A673 (cell line): ENCODE measurements around the gene KLHL14. TPM values are rescaled to one million over a fixed set of nuclear protein-coding genes. Genes with fewer than 3 reads are reported as not detected.
A peak's percentile ranks its signal among the peaks of the same experiment; 100 is the strongest.

Experiments used
- BruUV-seq: library from RNA; stranded (reverse); fragments of 400-500 nt; replicated peaks from 2 replicates; lab custom pipeline; 2021; lab: Mats Ljungman, UMichigan
- CTCF ChIA-PET: fragments of 300-600 bp; sonication (Branson Sonifier 250); formaldehyde crosslinking; loops from one replicate; lab custom pipeline; 2022; ENCODE audit warnings: antibody characterized with exemption; lab: Charles Lee
- POLR2A ChIA-PET: fragments of 300-600 bp; sonication (Branson Sonifier 250); formaldehyde crosslinking; loops from one replicate; lab custom pipeline; 2022; ENCODE audit warnings: antibody characterized with exemption; ENCODE audit not compliant: low non-redundant PET; lab: Charles Lee
- DNase-seq: peaks from one replicate; pipeline ENCODE4 v3.0.0-alpha.2; 2015; ENCODE audit warnings: low spot score
- H3K27ac ChIP-seq: fragments of 200-600 bp; sonication (generic); 2 replicates; pipeline ENCODE4 v1.5.1; 2016; ENCODE audit warnings: mixed run types, low read depth, mild to moderate bottlenecking, mixed read lengths, antibody characterized with exemption, low read length; ENCODE audit not compliant: poor library complexity, severe bottlenecking
- H3K27me3 ChIP-seq: fragments of 200-600 bp; sonication (generic); replicated peaks from 2 replicates; pipeline ENCODE4 v1.6.1; 2017; ENCODE audit warnings: mixed run types, low read depth, mild to moderate bottlenecking, mixed read lengths, antibody characterized with exemption, low read length; ENCODE audit not compliant: insufficient read depth, poor library complexity
- H3K36me3 ChIP-seq: fragments of 200-600 bp; sonication (generic); 2 replicates; pipeline ENCODE4 v1.6.1; 2016; ENCODE audit warnings: mixed run types, mild to moderate bottlenecking, mixed read lengths, antibody characterized with exemption, low read length; ENCODE audit not compliant: insufficient read depth, poor library complexity, severe bottlenecking
- H3K4me1 ChIP-seq: fragments of 200-600 bp; sonication (generic); 2 replicates; pipeline ENCODE4 v1.6.1; 2017; ENCODE audit warnings: mixed run types, mild to moderate bottlenecking, mixed read lengths, antibody characterized with exemption, low read length; ENCODE audit not compliant: insufficient read depth, poor library complexity, severe bottlenecking
- H3K4me3 ChIP-seq: fragments of 200-600 bp; sonication (generic); 2 replicates; pipeline ENCODE4 v1.5.1; 2016; ENCODE audit warnings: low read depth, mixed run types, mild to moderate bottlenecking, mixed read lengths, low read length; ENCODE audit not compliant: poor library complexity, severe bottlenecking
- H3K9me3 ChIP-seq: fragments of 200-600 bp; sonication (generic); 2 replicates; pipeline ENCODE4 v1.6.1; 2016; ENCODE audit warnings: mixed run types, low read depth, mild to moderate bottlenecking, mixed read lengths, antibody characterized with exemption, low read length; ENCODE audit not compliant: poor library complexity, severe bottlenecking
- CTCF ChIP-seq: fragments of 300-800, 200-600 bp; sonication (generic); conservative IDR thresholded peaks from 2 replicates; pipeline ENCODE4 v1.5.1; 2017; ENCODE audit warnings: low read depth, mild to moderate bottlenecking, antibody characterized with exemption, low read length, moderate library complexity, mixed read lengths
- EZH2 ChIP-seq: fragments of 200-600 bp; sonication (generic); IDR thresholded peaks from 2 replicates; pipeline ENCODE4 v1.6.1; 2017; ENCODE audit warnings: borderline replicate concordance, low read depth, mild to moderate bottlenecking, mixed read lengths, antibody characterized with exemption, low read length; ENCODE audit not compliant: poor library complexity, severe bottlenecking
- intact Hi-C: fragments of 100-400 bp; cut with micrococcal nuclease; formaldehyde crosslinking; loops from one replicate; pipeline ENCODE4 v1.10.0; 2022; ENCODE audit not compliant: unreplicated experiment
- total RNA-seq: library from RNA; stranded (reverse); gene quantifications from 2 replicates; pipeline ENCODE4 v1.2.3, GENCODE V29; 2021

The KLHL14 gene
- total RNA-seq, 1 experiment from 2014 or later: 2.3 TPM

- TF ChIP-seq CTCF: no peak
- no peak for TF ChIP-seq EZH2
- no peak for DNase-seq
- Histone ChIP-seq H3K27me3 (no peaks in the 10 kb centered on the region), H3K9me3 (no peaks in the 10 kb centered on the region), H3K36me3 (no peaks in the 10 kb centered on the region), H3K4me1 (no peaks in the 10 kb centered on the region), H3K27ac (no peak overlapping the region), H3K4me3 (no peak overlapping the region)
- POLR2A ChIA-PET: no interaction called here
- CTCF ChIA-PET: no interaction called here
- BruUV-seq: no TSS peak
- intact Hi-C loops: no loop called here
These were observed 23.0 kb downstream of the KLHL14 start for GRCh38 chr18:32749809-32750208.

- H3K9me3 ChIP-seq: no peaks in the 10 kb centered on the region
- H3K4me1 ChIP-seq: no peaks in the 10 kb centered on the region
- no peak for TF ChIP-seq CTCF
- no peak for TF ChIP-seq EZH2
- no peaks in the 10 kb centered on the region for H3K27me3 ChIP-seq
- no peak overlapping the region for H3K27ac ChIP-seq
- no TSS peak for BruUV-seq
- ChIA-PET POLR2A (no interaction called here), CTCF (no interaction called here)
- DNase-seq: peak; percentile 18
- intact Hi-C loops: no loop called here
- H3K36me3 ChIP-seq: no peaks in the 10 kb centered on the region
- no peak overlapping the region for H3K4me3 ChIP-seq
These were observed 30.2 kb downstream of the KLHL14 start for GRCh38 chr18:32742579-32742978.

- POLR2A ChIA-PET: interaction anchor here (0.7 kb wide), 1 partner anchor 42 kb away, joined by 3 read pairs; no protein-coding TSS in a partner anchor
- intact Hi-C loops: no loop called here
- Histone ChIP-seq H3K27me3 (no peaks in the 10 kb centered on the region), H3K36me3 (no peaks in the 10 kb centered on the region), H3K27ac (no peak overlapping the region), H3K9me3 (no peaks in the 10 kb centered on the region), H3K4me3 (no peak overlapping the region), H3K4me1 (no peaks in the 10 kb centered on the region)
- DNase-seq: peak; percentile 58
- no TSS peak for BruUV-seq
- CTCF ChIA-PET: no interaction called here
- TF ChIP-seq CTCF (no peak), EZH2 (no peak)
These were observed 37.0 kb downstream of the KLHL14 start for GRCh38 chr18:32735781-32736180.
